C4-2B (cell line): ENCODE measurements around the gene PPP2R5E.

Experiments
- CTCF ChIP-seq: fragments of 450-650 bp; conservative IDR thresholded peaks from 2 replicates; pipeline ENCODE4 v1.5.1; 2017; ENCODE audit warnings: mild to moderate bottlenecking
- ZFX ChIP-seq: fragments of 450-650 bp; IDR thresholded peaks from 2 replicates; pipeline ENCODE4 v1.6.1; 2017

- TF ChIP-seq CTCF, result no peak
- no peak for TF ChIP-seq ZFX
Observed at GRCh38 chr14:63477556-63477955, 65.6 kb downstream of the PPP2R5E start.
